Sigmoid colon (tissue), 3 donors: ENCODE measurements around the gene MAPT.

Experiments
- CTCF ChIP-seq, 4 experiments: fragments of 450-650 bp in 3 of 4; fragments of 200-600 bp in 1 of 4; IDR thresholded peaks; one replicate each; pipeline ENCODE4 v1.5.1; 2016 to 2019; ENCODE audit warnings: antibody characterized with exemption in 4 of 4, mild to moderate bottlenecking in 3 of 4, moderate library complexity in 2 of 4
- POLR2A ChIP-seq, 2 donors: fragments of 450-650 bp; IDR thresholded peaks; one replicate each; pipeline ENCODE4 v1.6.1; 2016; ENCODE audit warnings: antibody characterized with exemption in 2 of 2, mild to moderate bottlenecking in 2 of 2, moderate library complexity in 2 of 2

DNA sequence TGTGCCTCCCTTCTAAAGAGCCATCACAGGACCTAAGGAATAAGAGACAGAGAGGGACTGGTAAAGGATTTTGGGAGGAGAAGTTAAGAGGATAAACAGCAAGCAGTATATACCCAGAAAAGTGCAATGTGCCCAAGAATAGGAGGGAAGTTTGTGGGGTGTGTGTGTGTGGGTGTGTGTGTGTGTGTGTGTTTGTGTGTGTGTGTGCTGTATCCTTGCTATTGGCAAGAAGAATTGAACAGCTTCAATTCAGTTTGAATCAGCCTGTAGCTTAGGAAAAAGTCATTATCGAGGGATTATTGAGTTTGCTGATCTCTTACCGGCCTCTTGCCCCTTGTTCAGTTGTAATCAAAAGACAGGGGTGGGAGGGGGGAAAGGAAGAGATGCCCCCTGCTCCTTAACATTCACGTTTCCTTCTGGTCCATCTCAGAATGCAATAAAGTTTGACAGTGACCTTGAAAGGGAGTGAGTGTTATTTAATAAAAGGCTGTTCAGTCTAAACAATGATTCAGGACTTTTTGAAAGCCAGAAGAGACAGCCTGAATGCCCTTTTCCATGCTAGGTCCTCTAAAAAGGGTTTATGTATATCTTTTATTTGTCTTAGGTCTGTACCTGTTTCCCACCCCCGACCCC lies 23.9 kb upstream of the MAPT start:
- TF ChIP-seq CTCF (IDR thresholded peaks at IDR 0.05) (no peak), POLR2A (IDR thresholded peaks at IDR 0.05) (no peak)
